Testis (tissue), 2 donors: ENCODE results near the gene ITPR2.

Source experiments
- POLR2A ChIP-seq: fragments of 450-650 bp; IDR thresholded peaks from one replicate; pipeline ENCODE4 v1.6.1; 2017; ENCODE audit warnings: antibody characterized with exemption, mild to moderate bottlenecking, moderate library complexity
- TF ChIP-seq, protein P1 (sequence below), 3 experiments: fragments of 450-650 bp in 2 of 3; fragments of 200-600 bp in 1 of 3; sonication (generic) in 1 of 3; IDR thresholded peaks; one replicate each; pipeline ENCODE4 v1.5.1; 2016 to 2019; ENCODE audit warnings: antibody characterized with exemption in 3 of 3, mild to moderate bottlenecking in 2 of 3, moderate library complexity in 1 of 3

DNA sequence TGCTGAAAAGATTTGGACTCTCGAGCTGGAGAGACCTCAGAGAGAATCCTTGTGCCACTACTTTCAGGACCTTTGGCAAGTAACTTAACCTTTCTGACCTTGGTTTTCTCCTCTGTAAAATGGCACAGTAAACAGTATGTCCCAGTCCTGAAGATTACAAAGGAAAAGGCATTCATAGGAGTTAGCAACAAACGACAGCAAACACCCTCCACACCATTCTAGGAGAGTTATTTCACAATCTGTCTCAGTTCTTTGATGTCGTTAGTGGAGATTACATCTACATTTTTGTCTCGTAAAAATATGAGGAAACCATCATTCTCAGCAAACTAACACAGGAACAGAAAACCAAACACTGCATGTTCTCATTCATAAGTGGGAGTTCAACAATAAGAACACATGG is 205.7 kb downstream of the ITPR2 start:
- TF ChIP-seq POLR2A: no peak
- TF ChIP-seq, protein P1, sequence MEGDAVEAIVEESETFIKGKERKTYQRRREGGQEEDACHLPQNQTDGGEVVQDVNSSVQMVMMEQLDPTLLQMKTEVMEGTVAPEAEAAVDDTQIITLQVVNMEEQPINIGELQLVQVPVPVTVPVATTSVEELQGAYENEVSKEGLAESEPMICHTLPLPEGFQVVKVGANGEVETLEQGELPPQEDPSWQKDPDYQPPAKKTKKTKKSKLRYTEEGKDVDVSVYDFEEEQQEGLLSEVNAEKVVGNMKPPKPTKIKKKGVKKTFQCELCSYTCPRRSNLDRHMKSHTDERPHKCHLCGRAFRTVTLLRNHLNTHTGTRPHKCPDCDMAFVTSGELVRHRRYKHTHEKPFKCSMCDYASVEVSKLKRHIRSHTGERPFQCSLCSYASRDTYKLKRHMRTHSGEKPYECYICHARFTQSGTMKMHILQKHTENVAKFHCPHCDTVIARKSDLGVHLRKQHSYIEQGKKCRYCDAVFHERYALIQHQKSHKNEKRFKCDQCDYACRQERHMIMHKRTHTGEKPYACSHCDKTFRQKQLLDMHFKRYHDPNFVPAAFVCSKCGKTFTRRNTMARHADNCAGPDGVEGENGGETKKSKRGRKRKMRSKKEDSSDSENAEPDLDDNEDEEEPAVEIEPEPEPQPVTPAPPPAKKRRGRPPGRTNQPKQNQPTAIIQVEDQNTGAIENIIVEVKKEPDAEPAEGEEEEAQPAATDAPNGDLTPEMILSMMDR (IDR thresholded peaks at IDR 0.05): no peak
